Breast epithelium (tissue), 3 donors: ENCODE results near the gene IFNL4.

Experiments used
- CTCF ChIP-seq, 3 donors: fragments of 450-650 bp; IDR thresholded peaks; one replicate each; pipeline ENCODE4 v1.5.1; 2016 to 2017; ENCODE audit warnings: antibody characterized with exemption in 3 of 3, mild to moderate bottlenecking in 3 of 3, moderate library complexity in 3 of 3
- POLR2A ChIP-seq: fragments of 450-650 bp; IDR thresholded peaks from one replicate; pipeline ENCODE4 v1.6.1; 2016; ENCODE audit warnings: antibody characterized with exemption, mild to moderate bottlenecking, moderate library complexity

DNA sequence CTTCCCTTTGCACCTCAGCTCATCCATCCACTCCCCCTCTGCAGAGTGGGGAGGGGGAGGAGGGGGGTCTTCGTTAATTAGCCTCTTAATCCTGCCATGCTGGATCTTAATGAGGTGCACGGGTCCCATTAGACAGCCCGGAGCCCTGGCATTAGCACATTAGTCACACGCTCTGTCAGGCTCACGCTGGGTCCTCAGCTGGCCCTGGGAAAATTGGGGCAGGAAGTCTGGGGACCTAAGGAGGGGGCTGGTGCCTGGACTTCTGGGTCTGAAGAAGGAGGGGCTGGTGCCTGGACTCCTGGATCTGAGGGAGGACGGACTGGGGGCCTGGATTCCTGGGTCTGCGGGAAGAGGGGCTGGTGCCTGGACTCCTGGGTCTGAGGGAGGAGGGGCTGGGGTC lies 52.3 kb downstream of the IFNL4 start:
- no peak for TF ChIP-seq CTCF (IDR thresholded peaks at IDR 0.05)
- no peak for TF ChIP-seq POLR2A
